Prostate gland (tissue), 2 donors: Measurements from ENCODE around the gene CELF4.

ENCODE experiments used
- POLR2A ChIP-seq: fragments of 450-650 bp; IDR thresholded peaks from one replicate; pipeline ENCODE4 v1.6.1; 2016; ENCODE audit warnings: antibody characterized with exemption, mild to moderate bottlenecking
- TF ChIP-seq, protein P1 (sequence below), 4 experiments: fragments of 200-600 bp in 2 of 4; fragments of 450-650 bp in 2 of 4; sonication (generic) in 2 of 4; IDR thresholded peaks; 1 replicate in 3 of 4; 2 replicates in 1 of 4; pipeline ENCODE4 v1.5.1; 2016 to 2019; ENCODE audit warnings: antibody characterized with exemption in 4 of 4, mild to moderate bottlenecking in 2 of 4, moderate library complexity in 2 of 4

DNA sequence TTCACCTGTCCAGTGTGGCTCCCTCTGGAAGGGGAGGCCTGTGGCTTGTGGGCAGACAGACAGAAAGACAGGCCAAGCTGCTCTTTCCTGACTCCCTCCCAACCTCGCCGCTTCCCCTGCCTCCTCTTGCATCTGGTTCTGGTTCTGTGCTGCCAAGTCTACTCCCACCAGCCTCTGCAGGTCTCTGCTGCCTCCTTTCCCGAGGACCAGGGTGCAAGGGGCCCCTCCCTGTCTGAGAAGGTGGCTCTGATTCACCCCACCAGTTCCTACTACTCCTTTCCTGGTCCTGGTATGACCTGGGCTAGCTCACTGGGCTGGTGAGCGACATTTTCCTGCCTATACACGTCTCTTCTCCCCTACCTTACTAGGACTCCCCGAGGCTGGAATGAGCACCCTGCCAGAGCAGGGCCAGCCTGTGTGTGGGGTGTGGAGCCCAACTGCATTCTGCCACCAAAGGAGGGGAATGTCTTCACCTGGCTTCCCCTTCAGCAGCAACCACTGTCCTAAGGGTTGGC, 238.5 kb downstream of the CELF4 start:
- TF ChIP-seq, protein P1, sequence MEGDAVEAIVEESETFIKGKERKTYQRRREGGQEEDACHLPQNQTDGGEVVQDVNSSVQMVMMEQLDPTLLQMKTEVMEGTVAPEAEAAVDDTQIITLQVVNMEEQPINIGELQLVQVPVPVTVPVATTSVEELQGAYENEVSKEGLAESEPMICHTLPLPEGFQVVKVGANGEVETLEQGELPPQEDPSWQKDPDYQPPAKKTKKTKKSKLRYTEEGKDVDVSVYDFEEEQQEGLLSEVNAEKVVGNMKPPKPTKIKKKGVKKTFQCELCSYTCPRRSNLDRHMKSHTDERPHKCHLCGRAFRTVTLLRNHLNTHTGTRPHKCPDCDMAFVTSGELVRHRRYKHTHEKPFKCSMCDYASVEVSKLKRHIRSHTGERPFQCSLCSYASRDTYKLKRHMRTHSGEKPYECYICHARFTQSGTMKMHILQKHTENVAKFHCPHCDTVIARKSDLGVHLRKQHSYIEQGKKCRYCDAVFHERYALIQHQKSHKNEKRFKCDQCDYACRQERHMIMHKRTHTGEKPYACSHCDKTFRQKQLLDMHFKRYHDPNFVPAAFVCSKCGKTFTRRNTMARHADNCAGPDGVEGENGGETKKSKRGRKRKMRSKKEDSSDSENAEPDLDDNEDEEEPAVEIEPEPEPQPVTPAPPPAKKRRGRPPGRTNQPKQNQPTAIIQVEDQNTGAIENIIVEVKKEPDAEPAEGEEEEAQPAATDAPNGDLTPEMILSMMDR (IDR thresholded peaks at IDR 0.05): no peak
- no peak for TF ChIP-seq POLR2A
